SK-N-SH treated with all-trans-retinoic acid at 6 μM for 48 hours (cell line): Measurements from ENCODE around the gene LYPD4.

ENCODE experiments used
- ARNTL ChIP-seq: fragments of 450-650 bp; formaldehyde crosslinking; IDR thresholded peaks from 2 replicates; pipeline ENCODE4 v1.5.0; 2020; ENCODE audit warnings: low read depth, mild to moderate bottlenecking, moderate library complexity, borderline replicate concordance
- ESRRG ChIP-seq: fragments of 250-450 bp; sonication (Bioruptor Pico); IDR thresholded peaks from 2 replicates; pipeline ENCODE4 v1.6.1; 2021; ENCODE audit warnings: mild to moderate bottlenecking
- PPARA ChIP-seq: fragments of 250-450 bp; sonication (Bioruptor Pico); IDR thresholded peaks from 2 replicates; pipeline ENCODE4 v1.5.0; 2020; ENCODE audit warnings: mild to moderate bottlenecking, borderline replicate concordance
- RARB ChIP-seq: fragments of 250-450 bp; sonication (Bioruptor Pico); IDR thresholded peaks from 2 replicates; pipeline ENCODE4 v1.8.0; 2021; ENCODE audit warnings: mild to moderate bottlenecking, moderate library complexity
- SNAI2 ChIP-seq: fragments of 250-450 bp; sonication (Bioruptor Pico); IDR thresholded peaks from 2 replicates; pipeline ENCODE4 v1.5.0; 2020; ENCODE audit warnings: mild to moderate bottlenecking, moderate library complexity
- ZFP3 ChIP-seq: fragments of 250-450 bp; sonication (Bioruptor Pico); IDR thresholded peaks from 2 replicates; pipeline ENCODE4 v1.5.0; 2020; ENCODE audit warnings: mild to moderate bottlenecking, moderate library complexity
- ZFP30 ChIP-seq: fragments of 450-650 bp; formaldehyde crosslinking; IDR thresholded peaks from 2 replicates; pipeline ENCODE4 v1.5.0; 2022; ENCODE audit warnings: mild to moderate bottlenecking, moderate library complexity
- ZNF565 ChIP-seq: fragments of 450-650 bp; formaldehyde crosslinking; conservative IDR thresholded peaks from 2 replicates; pipeline ENCODE4 v1.5.0; 2020; ENCODE audit warnings: low read depth, mild to moderate bottlenecking, moderate library complexity
- ZNF70 ChIP-seq: fragments of 450-650 bp; formaldehyde crosslinking; IDR thresholded peaks from 2 replicates; pipeline ENCODE4 v1.5.0; 2020; ENCODE audit warnings: mild to moderate bottlenecking, moderate library complexity
- TF ChIP-seq, protein P1 (sequence below): fragments of 250-450 bp; sonication (Bioruptor Pico); IDR thresholded peaks from 2 replicates; pipeline ENCODE4 v1.8.0; 2020; ENCODE audit warnings: mild to moderate bottlenecking, moderate library complexity, borderline replicate concordance
- TF ChIP-seq, protein P2 (sequence below): fragments of 250-450 bp; sonication (Bioruptor Pico); IDR thresholded peaks from 2 replicates; pipeline ENCODE4 v1.5.1; 2020; ENCODE audit warnings: low read depth, mild to moderate bottlenecking, moderate library complexity
- TF ChIP-seq, protein P3 (sequence below): fragments of 250-450 bp; sonication (Bioruptor Pico); IDR thresholded peaks from 2 replicates; pipeline ENCODE4 v1.5.0; 2020; ENCODE audit warnings: mild to moderate bottlenecking, moderate library complexity

DNA sequence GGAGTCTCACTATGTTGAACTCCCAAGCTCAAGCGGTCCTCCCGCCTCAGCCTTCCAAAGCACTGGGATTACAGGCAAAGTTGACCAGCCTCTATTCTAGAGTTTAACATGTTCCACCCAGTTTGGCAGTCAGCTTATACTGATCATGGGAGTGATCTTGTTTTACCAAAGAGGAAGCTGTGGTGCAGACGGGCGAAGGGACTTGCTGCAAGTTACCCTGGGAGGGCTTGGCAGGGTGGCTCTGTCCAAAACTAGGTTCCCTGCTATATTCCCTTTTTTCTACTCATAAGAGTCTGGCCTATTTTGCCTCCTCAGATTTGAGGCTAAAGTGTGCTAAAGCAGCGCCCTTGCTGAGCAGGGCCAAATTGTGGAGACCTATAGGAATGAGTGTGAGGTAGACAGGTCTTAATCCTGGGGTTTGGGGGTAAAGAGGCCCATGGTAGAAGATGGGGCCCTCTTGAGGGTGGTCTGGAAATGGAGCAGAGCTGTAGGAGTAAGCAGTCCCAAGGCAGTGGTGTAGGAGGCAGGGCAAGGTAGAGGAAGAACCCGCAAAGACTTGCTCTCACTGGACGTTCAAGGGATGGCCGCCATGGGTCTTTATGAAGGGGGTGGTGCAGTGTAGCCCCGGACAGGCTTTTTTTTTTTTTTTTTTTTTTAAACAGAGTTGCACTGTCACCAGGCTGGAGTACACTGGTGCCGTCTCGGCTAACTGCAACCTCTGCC is 18.9 kb upstream of the LYPD4 start:
- TF ChIP-seq ZNF70 (CRISPR knock-in tag): no peak
- no peak for TF ChIP-seq ZNF565 (CRISPR knock-in tag)
- TF ChIP-seq, protein P1, sequence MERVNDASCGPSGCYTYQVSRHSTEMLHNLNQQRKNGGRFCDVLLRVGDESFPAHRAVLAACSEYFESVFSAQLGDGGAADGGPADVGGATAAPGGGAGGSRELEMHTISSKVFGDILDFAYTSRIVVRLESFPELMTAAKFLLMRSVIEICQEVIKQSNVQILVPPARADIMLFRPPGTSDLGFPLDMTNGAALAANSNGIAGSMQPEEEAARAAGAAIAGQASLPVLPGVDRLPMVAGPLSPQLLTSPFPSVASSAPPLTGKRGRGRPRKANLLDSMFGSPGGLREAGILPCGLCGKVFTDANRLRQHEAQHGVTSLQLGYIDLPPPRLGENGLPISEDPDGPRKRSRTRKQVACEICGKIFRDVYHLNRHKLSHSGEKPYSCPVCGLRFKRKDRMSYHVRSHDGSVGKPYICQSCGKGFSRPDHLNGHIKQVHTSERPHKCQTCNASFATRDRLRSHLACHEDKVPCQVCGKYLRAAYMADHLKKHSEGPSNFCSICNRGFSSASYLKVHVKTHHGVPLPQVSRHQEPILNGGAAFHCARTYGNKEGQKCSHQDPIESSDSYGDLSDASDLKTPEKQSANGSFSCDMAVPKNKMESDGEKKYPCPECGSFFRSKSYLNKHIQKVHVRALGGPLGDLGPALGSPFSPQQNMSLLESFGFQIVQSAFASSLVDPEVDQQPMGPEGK: no peak
- TF ChIP-seq ZFP30: no peak
- TF ChIP-seq RARB: no peak
- TF ChIP-seq, protein P2, sequence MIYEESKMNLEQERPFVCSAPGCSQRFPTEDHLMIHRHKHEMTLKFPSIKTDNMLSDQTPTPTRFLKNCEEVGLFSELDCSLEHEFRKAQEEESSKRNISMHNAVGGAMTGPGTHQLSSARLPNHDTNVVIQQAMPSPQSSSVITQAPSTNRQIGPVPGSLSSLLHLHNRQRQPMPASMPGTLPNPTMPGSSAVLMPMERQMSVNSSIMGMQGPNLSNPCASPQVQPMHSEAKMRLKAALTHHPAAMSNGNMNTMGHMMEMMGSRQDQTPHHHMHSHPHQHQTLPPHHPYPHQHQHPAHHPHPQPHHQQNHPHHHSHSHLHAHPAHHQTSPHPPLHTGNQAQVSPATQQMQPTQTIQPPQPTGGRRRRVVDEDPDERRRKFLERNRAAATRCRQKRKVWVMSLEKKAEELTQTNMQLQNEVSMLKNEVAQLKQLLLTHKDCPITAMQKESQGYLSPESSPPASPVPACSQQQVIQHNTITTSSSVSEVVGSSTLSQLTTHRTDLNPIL (CRISPR knock-in tag): no peak
- no peak for TF ChIP-seq PPARA (CRISPR knock-in tag)
- no peak for TF ChIP-seq ARNTL (CRISPR knock-in tag)
- TF ChIP-seq, protein P3, sequence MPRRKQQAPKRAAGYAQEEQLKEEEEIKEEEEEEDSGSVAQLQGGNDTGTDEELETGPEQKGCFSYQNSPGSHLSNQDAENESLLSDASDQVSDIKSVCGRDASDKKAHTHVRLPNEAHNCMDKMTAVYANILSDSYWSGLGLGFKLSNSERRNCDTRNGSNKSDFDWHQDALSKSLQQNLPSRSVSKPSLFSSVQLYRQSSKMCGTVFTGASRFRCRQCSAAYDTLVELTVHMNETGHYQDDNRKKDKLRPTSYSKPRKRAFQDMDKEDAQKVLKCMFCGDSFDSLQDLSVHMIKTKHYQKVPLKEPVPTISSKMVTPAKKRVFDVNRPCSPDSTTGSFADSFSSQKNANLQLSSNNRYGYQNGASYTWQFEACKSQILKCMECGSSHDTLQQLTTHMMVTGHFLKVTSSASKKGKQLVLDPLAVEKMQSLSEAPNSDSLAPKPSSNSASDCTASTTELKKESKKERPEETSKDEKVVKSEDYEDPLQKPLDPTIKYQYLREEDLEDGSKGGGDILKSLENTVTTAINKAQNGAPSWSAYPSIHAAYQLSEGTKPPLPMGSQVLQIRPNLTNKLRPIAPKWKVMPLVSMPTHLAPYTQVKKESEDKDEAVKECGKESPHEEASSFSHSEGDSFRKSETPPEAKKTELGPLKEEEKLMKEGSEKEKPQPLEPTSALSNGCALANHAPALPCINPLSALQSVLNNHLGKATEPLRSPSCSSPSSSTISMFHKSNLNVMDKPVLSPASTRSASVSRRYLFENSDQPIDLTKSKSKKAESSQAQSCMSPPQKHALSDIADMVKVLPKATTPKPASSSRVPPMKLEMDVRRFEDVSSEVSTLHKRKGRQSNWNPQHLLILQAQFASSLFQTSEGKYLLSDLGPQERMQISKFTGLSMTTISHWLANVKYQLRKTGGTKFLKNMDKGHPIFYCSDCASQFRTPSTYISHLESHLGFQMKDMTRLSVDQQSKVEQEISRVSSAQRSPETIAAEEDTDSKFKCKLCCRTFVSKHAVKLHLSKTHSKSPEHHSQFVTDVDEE: no peak
- no peak for TF ChIP-seq ZFP3 (CRISPR knock-in tag)
- TF ChIP-seq SNAI2 (CRISPR knock-in tag): no peak
- TF ChIP-seq ESRRG: no peak
